ENCODE results near the gene COL5A1.

DNA sequence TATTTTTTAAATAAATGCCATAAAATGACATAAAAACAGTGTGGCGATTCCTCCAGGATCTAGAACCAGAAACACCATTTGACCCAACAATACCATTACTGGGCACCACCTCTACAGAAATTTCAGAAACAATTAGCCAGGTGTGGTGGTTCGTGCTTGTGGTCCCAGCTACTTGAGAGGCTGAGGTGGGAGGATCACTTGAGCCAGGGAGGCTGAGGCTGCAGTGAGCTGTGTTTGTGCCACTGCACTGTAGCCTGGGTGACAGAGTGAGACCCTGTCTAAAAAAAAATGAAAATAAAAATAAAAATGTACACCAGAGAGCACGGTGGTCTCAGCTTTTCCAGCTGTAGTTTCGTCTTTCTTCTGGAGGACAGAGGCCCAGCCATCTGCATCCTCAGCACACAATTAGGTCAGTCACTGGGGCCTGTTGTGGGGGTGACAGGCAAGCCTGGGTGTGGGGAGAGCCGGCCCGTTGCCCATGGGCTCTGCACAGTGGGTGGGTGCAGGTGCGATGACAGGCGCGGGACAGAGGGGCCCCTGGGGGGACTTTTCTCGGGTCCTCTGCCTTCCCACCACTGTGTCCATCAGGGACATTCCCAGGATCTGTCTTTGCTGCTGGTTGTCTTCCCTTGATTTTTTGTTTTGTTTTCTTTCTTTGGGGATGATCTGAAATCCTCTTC lies 9.8 kb downstream of the COL5A1 start:
- no peak for TF ChIP-seq EZH2phosphoT487 (IDR thresholded peaks at IDR 0.05; ENCODE audit: insufficient read depth, low read depth)
- no peak for TF ChIP-seq EZH2 (IDR thresholded peaks at IDR 0.05; ENCODE audit: insufficient read depth, poor library complexity, severe bottlenecking)
